Measurements from ENCODE around the gene ZNF594. TPM values are rescaled to one million over a fixed set of nuclear protein-coding genes. Genes with fewer than 3 reads are reported as not detected.

The ZNF594 gene
- total and polyA plus RNA-seq, 10 of the 15 experiments (the other 5 are each of a cell fraction or from before 2014, with no cell fraction given) = 0.98 to 14.3 (median 11.1) TPM

GRCh38 chr17:5209396-5209795, 17.7 kb upstream of the ZNF594 start:
- intact Hi-C loops (cut with micrococcal nuclease; ENCODE audit: unreplicated experiment) = no loop called here
- BruUV-seq (replicated peaks) = TSS peak; percentile 53
- no peaks in the 10 kb centered on the region; the same call in 2 of the 3 replicates for H3K9me3 ChIP-seq (replicated peaks; ENCODE audit: control insufficient read depth, insufficient read depth, low read length)
- no peaks in the 10 kb centered on the region; the same call in none of the 2 replicates for H3K79me2 ChIP-seq (ENCODE audit: control insufficient read depth, insufficient read depth, low read length)
- no peak overlapping the region for H2AFZ ChIP-seq (ENCODE audit: control insufficient read depth, low read depth, low read length)
- no peak for DNase-seq (ENCODE audit: low read depth, low spot score)
- no peaks in the 10 kb centered on the region for H4K20me1 ChIP-seq (ENCODE audit: control insufficient read depth, insufficient read depth)
- 97% methylated on average over 3 of the region's 3 CpGs for WGBS (ENCODE audit: insufficient coverage, insufficient replicate concordance, low lambda C conversion rate, missing lambda C conversion rate)
- no peak overlapping the region for H3K4me2 ChIP-seq (ENCODE audit: control insufficient read depth, insufficient read depth)
- peaks cover 9 to 21% of the 10 kb centered on the region in 2 experiments for H3K36me3 ChIP-seq (ENCODE audit: control insufficient read depth in 2 of 2, insufficient read depth in 2 of 2, low read length in 1 of 2)
- ATAC-seq = no peak
- no peak overlapping the region for H3K4me3 ChIP-seq
- SMC1A ChIA-PET (ENCODE audit: uncharacterized antibody, unreplicated experiment) = interaction anchor here (5.4 to 5.7 kb wide), 2 partner anchors 9 to 17 kb away, joined by 41 to 57 read pairs; no protein-coding TSS in a partner anchor
- POLR2A ChIA-PET = interaction anchor here (0.6 kb wide), 1 partner anchor 9 kb away, joined by 3 read pairs; no protein-coding TSS in a partner anchor
- CTCF ChIA-PET = interaction anchor here (1.7 kb wide), 1 partner anchor 11 kb away, joined by 5 read pairs; no protein-coding TSS in a partner anchor
- H3K9ac ChIP-seq (ENCODE audit: control insufficient read depth, insufficient read depth, low read length) = no peak overlapping the region
- no peak for FAIRE-seq
- RAD21 ChIA-PET (ENCODE audit: unreplicated experiment) = interaction anchor here (1.3 to 4.1 kb wide), 4 partner anchors 11 to 29 kb away, joined by 3 to 49 read pairs (median 8); partner anchors contain the start of gene SCIMP
- in situ Hi-C loops (cut with MboI) = loop anchor here (25.0 kb wide), 1 partner anchor 1497 kb away; the partner anchor contains the start of gene HASPIN
- peak overlapping the region; percentile 88; the same call in 1 of the 2 replicates for H3K27ac ChIP-seq (ENCODE audit: control insufficient read depth, insufficient read depth)
- no peaks in the 10 kb centered on the region for H3K27me3 ChIP-seq (replicated peaks in 1 of 2; ENCODE audit: control insufficient read depth in 2 of 2, insufficient read depth in 2 of 2, low read length in 1 of 2)
- H3K4me1 ChIP-seq (ENCODE audit: control insufficient read depth, insufficient read depth, low read length) = peaks cover 53% of the 10 kb centered on the region
- no peak for TF ChIP-seq REST (IDR thresholded peaks at IDR 0.05; ENCODE audit: low read depth, low read length)
- TF ChIP-seq USF2 (IDR thresholded peaks at IDR 0.05; ENCODE audit: borderline replicate concordance, low read depth, low read length) = no peak
- TF ChIP-seq MTA3 (IDR thresholded peaks at IDR 0.05; ENCODE audit: borderline replicate concordance, low read length) = peak; percentile 17; the same call in 1 of the 2 replicates

Data from GM12878 (cell line).